Liver (tissue), 9 donors: ENCODE measurements around the gene IMPA2. TPM values are rescaled to one million over a fixed set of nuclear protein-coding genes. Genes with fewer than 3 reads are reported as not detected.

Experiments
- DNase-seq: peaks from one replicate; pipeline ENCODE4 v3.0.0-alpha.2; 2017; ENCODE audit warnings: low spot score
- H3K27ac ChIP-seq, 2 donors: one replicate each; pipeline ENCODE4 v1.7.0; 2013; ENCODE audit warnings: inconsistent platforms in 2 of 2, low read length in 2 of 2, control low read depth in 1 of 2, low read depth in 1 of 2, mild to moderate bottlenecking in 1 of 2
- H3K27me3 ChIP-seq, 4 donors: one replicate each; pipeline versions ENCODE4 v1.6.1 to v1.7.0; 2013; ENCODE audit warnings: low read length in 3 of 4, inconsistent platforms in 1 of 4, mild to moderate bottlenecking in 1 of 4, moderate library complexity in 1 of 4; ENCODE audit not compliant: control insufficient read depth in 4 of 4, insufficient read depth in 4 of 4
- H3K36me3 ChIP-seq, 4 donors: one replicate each; pipeline versions ENCODE4 v1.6.1 to v1.7.0; 2013; ENCODE audit warnings: low read length in 3 of 4, mild to moderate bottlenecking in 3 of 4, low read depth in 1 of 4, moderate library complexity in 1 of 4; ENCODE audit not compliant: control insufficient read depth in 4 of 4, insufficient read depth in 3 of 4
- H3K4me1 ChIP-seq, 4 donors: one replicate each; pipeline versions ENCODE4 v1.6.1 to v1.7.0; 2013; ENCODE audit warnings: low read length in 3 of 4, mild to moderate bottlenecking in 3 of 4, moderate library complexity in 1 of 4; ENCODE audit not compliant: control insufficient read depth in 4 of 4, insufficient read depth in 4 of 4
- H3K4me3 ChIP-seq, 3 donors: one replicate each; pipeline versions ENCODE4 v1.6.1 to v1.7.0; 2013; ENCODE audit warnings: low read length in 3 of 3, control low read depth in 1 of 3, low read depth in 1 of 3, mild to moderate bottlenecking in 1 of 3
- H3K9ac ChIP-seq, 2 donors: one replicate each; pipeline ENCODE4 v1.7.0; 2013; ENCODE audit warnings: low read length in 2 of 2, mild to moderate bottlenecking in 2 of 2, moderate library complexity in 2 of 2, control low read depth in 1 of 2, low read depth in 1 of 2
- H3K9me3 ChIP-seq, 4 donors: one replicate each; pipeline versions ENCODE4 v1.6.1 to v1.7.0; 2013; ENCODE audit warnings: low read length in 3 of 4; ENCODE audit not compliant: control insufficient read depth in 4 of 4
- ATF3 ChIP-seq: IDR thresholded peaks from 2 replicates; pipeline ENCODE4 v1.6.1; 2016; ENCODE audit warnings: antibody characterized with exemption
- CTCF ChIP-seq: fragments of 150-350 bp; IDR thresholded peaks from 2 replicates; pipeline ENCODE4 v1.5.1; 2017; ENCODE audit warnings: improper control_type of control experiment, low read depth, low read length; ENCODE audit not compliant: missing input control
- EGR1 ChIP-seq, 2 donors: IDR thresholded peaks; 2 replicates each; pipeline ENCODE4 v1.6.1; 2016 to 2018; ENCODE audit warnings: antibody characterized with exemption in 2 of 2, low read depth in 2 of 2
- FOXA1 ChIP-seq: IDR thresholded peaks from 2 replicates; pipeline ENCODE4 v1.6.1; 2016; ENCODE audit warnings: antibody characterized with exemption
- FOXA2 ChIP-seq: IDR thresholded peaks from 2 replicates; pipeline ENCODE4 v1.6.1; 2016; ENCODE audit warnings: antibody characterized with exemption
- GABPA ChIP-seq, 2 donors: IDR thresholded peaks in 1 of 2; conservative IDR thresholded peaks in 1 of 2; 2 replicates each; pipeline ENCODE4 v1.6.1; 2016; ENCODE audit warnings: antibody characterized with exemption in 2 of 2, mild to moderate bottlenecking in 1 of 2, moderate library complexity in 1 of 2
- HNF4A ChIP-seq, 2 donors: conservative IDR thresholded peaks; 2 replicates each; pipeline ENCODE4 v1.6.1; 2016; ENCODE audit warnings: antibody characterized with exemption in 2 of 2, mild to moderate bottlenecking in 2 of 2
- HNF4G ChIP-seq: IDR thresholded peaks from 2 replicates; pipeline ENCODE4 v1.6.1; 2016; ENCODE audit warnings: antibody characterized with exemption
- JUND ChIP-seq, 2 donors: IDR thresholded peaks; 2 replicates each; pipeline ENCODE4 v1.6.1; 2016; ENCODE audit warnings: antibody characterized with exemption in 2 of 2
- MAX ChIP-seq: IDR thresholded peaks from 2 replicates; pipeline ENCODE4 v1.6.1; 2016; ENCODE audit warnings: antibody characterized with exemption
- NR2F2 ChIP-seq: IDR thresholded peaks from 2 replicates; pipeline ENCODE4 v1.6.1; 2016; ENCODE audit warnings: antibody characterized with exemption
- RAD21 ChIP-seq, 2 donors: IDR thresholded peaks; 2 replicates each; pipeline ENCODE4 v1.6.1; 2016; ENCODE audit warnings: antibody characterized with exemption in 2 of 2, mild to moderate bottlenecking in 2 of 2
- REST ChIP-seq: IDR thresholded peaks from 2 replicates; pipeline ENCODE4 v1.6.1; 2016; ENCODE audit warnings: antibody characterized with exemption, mild to moderate bottlenecking
- RXRA ChIP-seq, 2 donors: IDR thresholded peaks; 2 replicates each; pipeline ENCODE4 v1.6.1; 2017 to 2018; ENCODE audit warnings: antibody characterized with exemption in 2 of 2, mild to moderate bottlenecking in 1 of 2
- SP1 ChIP-seq: IDR thresholded peaks from 2 replicates; pipeline ENCODE4 v1.6.1; 2018; ENCODE audit warnings: antibody characterized with exemption, mild to moderate bottlenecking
- TAF1 ChIP-seq: conservative IDR thresholded peaks from 2 replicates; pipeline ENCODE4 v1.6.1; 2016; ENCODE audit warnings: antibody characterized with exemption, mild to moderate bottlenecking
- YY1 ChIP-seq: IDR thresholded peaks from 2 replicates; pipeline ENCODE4 v1.6.1; 2016; ENCODE audit warnings: antibody characterized with exemption, mild to moderate bottlenecking
- ZBTB33 ChIP-seq: IDR thresholded peaks from 2 replicates; pipeline ENCODE4 v1.6.1; 2016; ENCODE audit warnings: antibody characterized with exemption
- WGBS: extraction: QIAGEN DNeasy Blood & Tissue Kit; methylation state at CpG from one replicate; pipeline ENCODE4 v1.1.7; 2013; 5-methylcytosine and 5-hydroxymethylcytosine counted together
- polyA plus RNA-seq, 2 donors: library from polyadenylated mRNA; stranded (reverse) in 1 of 2; unstranded in 1 of 2; fragments of 200-250 nt in 1 of 2; fragments of >200 nt in 1 of 2; fragmentation: Nextera tagmentation in 1 of 2; extraction: Ambion mirVana in 1 of 2; gene quantifications; one replicate each; pipeline versions ENCODE4 v1.2.1 to v1.2.3, GENCODE V29; 2013 to 2015
- total RNA-seq, 2 donors: library from RNA; depleted of rRNA; stranded (reverse); fragments of >200 nt; gene quantifications; one replicate each; pipeline ENCODE4 v1.2.3, GENCODE V29; 2014
- donor health status: healthy.
- donor health status: healthy.
- donor health status: healthy.
- donor health status: healthy.
- donor health status: healthy.

IMPA2 gene
- total and polyA plus RNA-seq, 4 donors = 27.5 to 55.8 (median 48.2) TPM

- peaks cover 0 to 5% (median 0%) of the 10 kb centered on the region in 4 donors for H3K36me3 ChIP-seq
- no peaks in the 10 kb centered on the region for H3K9me3 ChIP-seq
- no peaks in the 10 kb centered on the region for H3K27me3 ChIP-seq
- H3K9ac ChIP-seq = no peak overlapping the region
- no peak overlapping the region for H3K4me3 ChIP-seq
- peaks cover 14 to 60% (median 40%) of the 10 kb centered on the region in 4 donors for H3K4me1 ChIP-seq
- no peak for TF ChIP-seq ZBTB33
- no peak for DNase-seq
- H3K27ac ChIP-seq = peak overlapping the region; percentile 70 to 93
- 92% methylated on average over 14 of the region's 14 CpGs for WGBS
Measured at GRCh38 chr18:12014521-12015415, 33.5 kb downstream of the IMPA2 start.

- Histone ChIP-seq H3K4me3 (no peak overlapping the region), H3K4me1 (peaks cover 13 to 57% (median 39%) of the 10 kb centered on the region in 4 donors), H3K36me3 (peaks cover 0 to 5% (median 0%) of the 10 kb centered on the region in 4 donors), H3K9ac (no peak overlapping the region), H3K27ac (peak overlapping the region; percentile 70 to 93), H3K27me3 (no peaks in the 10 kb centered on the region), H3K9me3 (no peaks in the 10 kb centered on the region)
- TF ChIP-seq RXRA (IDR thresholded peaks at IDR 0.05) = peak; percentile 96 to 99
- TF ChIP-seq MAX = peak; percentile 96
- peak in 1 of 2 donors; percentile 38 for TF ChIP-seq EGR1 (IDR thresholded peaks at IDR 0.05; ENCODE audit: low read depth in 2 of 2)
- peak; percentile 92 for TF ChIP-seq SP1
- peak; percentile 25 for TF ChIP-seq HNF4G
- peak; percentile 88 to 95 for TF ChIP-seq HNF4A (conservative IDR thresholded peaks at IDR 0.05)
- TF ChIP-seq YY1 = peak; percentile 60
- no peak for TF ChIP-seq TAF1
- peak in 1 of 2 donors; percentile 50 for TF ChIP-seq GABPA (IDR thresholded peaks at IDR 0.05 in 1 of 2, conservative IDR thresholded peaks at IDR 0.05 in 1 of 2)
- TF ChIP-seq ATF3 = no peak
- no peak for TF ChIP-seq CTCF
- peak; percentile 48 for TF ChIP-seq FOXA1
- TF ChIP-seq FOXA2 = peak; percentile 50
- peak; percentile 24 for TF ChIP-seq NR2F2
- TF ChIP-seq RAD21 (IDR thresholded peaks at IDR 0.05) = peak; percentile 34 to 48
- peak; percentile 87 for TF ChIP-seq ZBTB33
- TF ChIP-seq JUND (IDR thresholded peaks at IDR 0.05) = peak in 1 of 2 donors; percentile 84
- peak; percentile 48 for TF ChIP-seq REST
- 33% methylated on average over 13 of the region's 13 CpGs for WGBS
- DNase-seq = no peak
Measured at GRCh38 chr18:12015416-12016062, 34.2 kb downstream of the IMPA2 start.
